GM04504 (cell line): ENCODE data around the gene OR2V2.
"Not testable (repeated sequence)": the region's sequence is repeated elsewhere in the genome, so short reads cannot be mapped to it uniquely, and the experiment has no call there.

Experiments
- DNase-seq: peaks from one replicate; pipeline ENCODE4 v3.0.0-alpha.2; 2012; ENCODE audit warnings: low read depth

OR2V2 gene

DNA sequence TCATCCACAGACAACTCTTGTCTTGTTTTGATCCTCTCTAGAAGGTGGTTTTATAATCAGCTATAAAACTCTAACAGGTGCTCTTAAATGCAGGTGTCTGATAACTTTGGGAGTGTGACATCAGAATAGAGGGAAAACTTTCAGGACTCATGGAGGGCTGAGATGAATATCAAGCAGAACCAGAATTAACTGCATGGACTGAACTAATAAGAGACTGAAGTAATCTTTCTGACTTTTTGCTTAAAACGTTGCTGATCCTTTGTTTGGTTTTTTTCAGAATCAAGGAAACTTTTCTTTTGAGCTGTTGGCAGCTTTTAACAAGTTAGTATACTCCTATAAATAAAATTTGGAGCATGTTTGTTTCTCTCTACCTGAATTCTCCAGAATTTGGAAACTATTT lies 2.3 kb upstream of the OR2V2 start:
- no peak for DNase-seq

DNA sequence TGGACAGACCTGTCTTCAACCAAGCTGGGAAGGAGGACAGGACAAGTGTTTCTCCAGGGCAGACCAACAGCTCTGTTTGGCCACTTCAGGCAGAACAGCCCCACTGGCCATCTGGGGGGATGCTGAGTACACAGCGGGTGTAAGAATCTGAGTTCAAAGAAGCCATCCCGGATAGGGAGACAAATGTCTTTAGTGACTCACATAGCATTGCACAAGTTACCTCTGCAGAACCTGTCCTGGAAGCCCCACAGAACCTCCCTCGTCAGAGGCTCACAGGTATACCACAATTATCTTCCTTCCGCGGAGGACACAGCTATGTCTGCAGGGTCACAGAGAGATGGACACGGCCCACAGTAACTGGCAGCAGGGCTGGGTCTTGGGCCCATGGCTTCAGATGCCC lies 2.0 kb downstream of the OR2V2 start:
- DNase-seq = no peak

DNA sequence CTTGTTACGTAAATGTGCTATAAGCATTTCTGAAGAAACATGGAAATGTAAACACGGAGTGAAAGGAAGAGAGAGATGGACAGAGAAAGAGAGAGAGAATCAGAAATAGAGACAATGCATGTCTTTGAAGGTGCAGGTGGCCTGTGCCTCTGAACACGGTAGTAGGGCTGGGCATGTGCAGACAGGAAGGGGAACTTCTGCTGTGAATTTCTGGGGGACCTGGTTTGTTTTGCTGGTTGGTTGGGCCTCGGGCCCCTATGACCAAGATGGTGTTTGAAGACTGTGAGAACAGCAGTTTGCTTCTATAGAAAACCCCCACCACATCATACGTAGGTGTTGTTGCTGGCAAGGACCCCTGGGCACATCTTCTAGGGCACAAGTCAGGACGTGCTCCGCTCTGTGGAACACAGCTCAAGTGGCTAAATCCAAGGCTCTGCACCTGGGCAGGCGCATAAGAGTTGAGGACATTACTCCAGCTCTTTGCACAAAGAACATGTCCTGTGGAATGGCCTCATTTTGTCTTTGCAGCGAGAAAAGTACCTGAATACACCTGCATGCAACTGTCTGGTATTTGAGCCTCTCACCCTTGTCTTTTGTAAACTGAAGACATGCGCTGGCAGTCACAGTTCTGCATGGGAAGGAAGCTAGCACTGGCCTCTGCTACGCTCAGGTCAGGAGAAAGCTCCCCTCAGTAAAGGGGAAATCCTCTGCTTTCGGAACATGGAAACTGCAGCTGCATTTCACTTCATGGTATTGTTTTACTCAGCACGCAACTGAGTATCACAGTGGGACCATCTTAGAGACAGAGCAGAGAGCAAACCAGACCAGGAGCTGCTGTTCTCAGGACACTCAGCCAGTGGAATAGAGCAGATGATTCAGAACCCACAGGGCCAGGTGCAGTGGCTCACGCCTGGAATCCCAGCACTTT lies 2.7 kb downstream of the OR2V2 start:
- no peak for DNase-seq

DNA sequence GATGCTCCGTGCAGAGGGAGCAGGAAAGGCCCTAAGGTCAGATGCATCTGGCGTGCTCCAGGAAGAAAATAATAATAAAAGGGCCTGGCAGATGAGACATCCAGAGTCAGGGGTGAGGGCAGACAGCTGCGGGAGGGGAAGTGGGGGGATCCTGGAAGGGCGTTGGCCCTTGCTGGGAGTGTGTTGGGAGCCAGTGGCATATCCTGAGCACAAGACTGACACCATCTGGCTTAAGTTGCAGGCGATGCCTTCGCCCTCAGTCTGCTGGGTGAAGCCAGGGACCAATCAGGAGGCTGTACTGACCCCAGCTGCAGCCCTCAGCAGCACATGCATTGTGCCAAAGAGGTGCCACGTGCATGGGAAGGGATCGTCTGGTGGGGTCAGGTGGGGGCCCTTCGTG lies 3.8 kb downstream of the OR2V2 start:
- DNase-seq = no peak

DNA sequence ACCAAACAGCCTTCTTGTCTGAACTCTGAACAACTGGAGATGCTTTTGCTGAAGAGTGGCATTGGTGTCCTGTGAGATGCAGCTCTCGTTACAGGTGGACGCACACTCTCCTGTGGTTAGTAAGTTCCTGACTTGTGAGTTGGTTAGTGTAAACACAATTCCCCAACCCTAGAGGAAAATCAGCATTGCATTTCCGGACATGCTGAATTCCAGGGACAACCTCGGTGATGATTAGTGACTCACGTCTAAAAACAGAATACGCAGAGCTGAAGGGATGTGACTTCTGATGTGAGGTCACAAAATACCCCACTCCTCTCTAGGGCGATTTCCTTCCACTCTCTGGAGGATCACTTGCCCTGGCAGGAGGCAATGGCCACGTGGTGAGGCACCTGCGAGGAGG lies 5.0 kb downstream of the OR2V2 start:
- no peak for DNase-seq

DNA sequence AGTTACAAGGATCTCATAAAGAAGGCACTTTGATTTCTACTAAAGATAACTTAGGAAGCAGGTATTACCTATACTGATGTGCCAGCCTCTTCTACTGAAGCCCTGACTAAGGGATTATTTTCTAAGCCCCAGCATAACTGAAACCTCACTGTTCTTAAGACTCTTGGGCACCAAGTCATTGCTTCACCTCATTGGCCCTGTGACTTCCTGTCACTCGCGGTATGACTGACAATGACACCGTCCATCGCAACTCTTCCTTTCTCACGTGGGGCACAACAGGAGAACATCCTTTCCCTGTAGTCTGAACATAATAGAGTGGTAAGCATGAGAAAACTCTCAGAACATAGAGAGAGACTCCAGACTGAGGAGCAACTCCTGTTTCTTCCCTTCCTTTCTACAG lies 6.4 kb downstream of the OR2V2 start:
- no peak for DNase-seq

DNA sequence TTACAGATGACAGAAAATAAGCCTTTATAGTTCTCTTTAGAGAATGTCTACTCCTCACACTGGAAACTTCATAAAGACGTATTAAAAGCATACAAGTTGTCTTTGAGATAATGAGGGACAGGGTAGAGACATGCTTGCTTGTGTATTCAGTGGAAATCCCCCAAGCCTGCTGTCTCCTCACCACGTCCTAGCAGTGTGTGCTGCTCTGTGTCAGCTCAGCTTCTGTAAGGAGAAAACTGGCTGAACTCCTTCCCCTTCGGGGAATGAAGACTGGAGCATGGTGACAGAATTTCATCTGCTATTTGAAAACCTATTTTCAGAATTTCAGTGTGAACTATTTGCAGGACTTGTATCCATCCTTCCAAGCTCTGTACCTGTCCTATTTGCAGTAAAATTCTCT lies 9.4 kb downstream of the OR2V2 start:
- DNase-seq = no peak

DNA sequence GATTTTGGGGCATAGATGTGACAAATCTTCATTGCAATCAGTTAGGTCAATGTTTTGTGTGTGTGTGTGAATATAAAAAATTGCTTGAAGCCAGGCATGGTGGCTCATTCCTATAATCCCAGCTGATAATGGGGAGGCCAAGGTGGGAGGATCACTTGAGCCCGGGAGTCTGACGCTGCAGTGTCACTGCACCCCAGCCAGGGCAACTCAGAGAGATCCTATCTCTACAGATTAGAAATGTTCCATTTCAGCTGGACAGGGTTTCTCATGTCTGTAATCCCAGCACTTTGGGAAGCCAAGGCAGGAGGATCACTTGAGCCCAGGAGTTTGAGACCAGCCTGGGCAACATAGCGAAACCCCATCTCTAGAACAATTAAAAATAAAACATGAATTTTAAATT lies 11.5 kb downstream of the OR2V2 start:
- DNase-seq = no peak

DNA sequence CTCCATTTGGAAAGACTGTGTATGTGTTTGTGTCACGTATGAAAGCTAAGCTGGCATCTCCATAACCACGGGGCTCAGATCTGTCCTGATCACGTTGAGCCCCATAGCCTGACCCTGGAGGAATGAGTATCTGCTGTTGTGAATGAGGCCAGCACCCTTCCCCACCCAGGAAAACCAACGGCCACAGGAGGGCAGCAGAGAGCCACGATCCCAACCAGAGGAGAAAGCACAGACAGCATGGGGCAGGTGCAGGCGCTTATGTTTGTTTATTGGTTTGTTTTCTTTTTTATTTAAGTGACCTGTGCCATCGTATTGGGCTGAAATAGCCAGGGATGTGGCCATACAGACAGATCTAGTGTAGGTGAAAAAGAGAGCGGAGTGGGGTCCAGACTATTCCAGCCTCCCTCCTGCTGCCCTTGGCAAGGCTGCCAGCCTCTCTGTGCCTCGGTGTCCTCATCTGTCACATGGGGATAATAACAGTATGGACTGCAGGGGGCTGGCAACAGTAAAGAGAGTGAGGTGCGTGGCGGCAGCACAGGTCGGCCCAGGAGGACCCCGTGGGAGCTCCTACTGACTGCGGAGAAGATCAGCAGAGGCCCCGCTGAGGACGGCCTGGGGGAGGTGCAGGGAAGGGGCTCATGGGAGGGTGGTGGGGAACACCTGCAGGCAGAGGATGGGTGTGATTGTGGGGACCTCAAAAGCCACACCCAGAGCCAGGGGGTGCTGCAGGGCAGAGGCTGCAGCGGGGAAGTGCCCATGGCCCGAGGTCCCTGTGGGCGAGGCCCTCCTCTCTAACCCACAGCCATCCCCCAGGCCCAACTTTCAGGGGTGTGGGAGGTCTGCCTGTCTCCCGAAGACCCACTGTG lies 12.1 kb downstream of the OR2V2 start:
- peak; percentile 67 for DNase-seq

DNA sequence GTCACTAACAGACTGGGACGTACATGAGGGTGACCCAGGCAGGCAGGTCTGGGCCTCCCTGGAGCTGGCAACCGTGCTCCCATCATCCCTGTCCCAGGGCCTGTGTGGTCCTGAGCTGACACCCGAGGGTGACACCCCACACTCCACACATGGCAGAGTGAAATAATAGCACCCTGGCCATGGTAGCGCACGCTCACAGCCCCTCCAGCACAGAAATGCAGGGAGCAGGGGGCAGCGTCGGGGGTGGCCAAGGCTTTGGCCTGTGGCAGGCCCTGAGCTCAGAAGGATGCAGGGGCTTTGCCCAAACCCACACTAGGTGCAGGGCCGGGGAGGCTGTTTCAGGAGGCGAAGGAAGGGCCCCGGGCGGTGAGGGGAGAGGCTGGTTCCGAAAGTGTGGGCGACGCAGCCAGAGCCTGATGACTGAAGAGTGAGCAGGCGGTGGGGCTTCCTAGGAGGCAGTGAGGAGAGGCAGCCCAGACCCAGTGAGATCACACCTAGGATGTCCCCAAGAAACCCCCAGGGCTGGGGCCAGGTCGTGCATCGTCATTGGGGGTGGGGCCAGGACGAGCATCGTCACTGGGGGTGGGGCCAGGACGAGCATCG lies 12.9 kb downstream of the OR2V2 start:
- no peak for DNase-seq

DNA sequence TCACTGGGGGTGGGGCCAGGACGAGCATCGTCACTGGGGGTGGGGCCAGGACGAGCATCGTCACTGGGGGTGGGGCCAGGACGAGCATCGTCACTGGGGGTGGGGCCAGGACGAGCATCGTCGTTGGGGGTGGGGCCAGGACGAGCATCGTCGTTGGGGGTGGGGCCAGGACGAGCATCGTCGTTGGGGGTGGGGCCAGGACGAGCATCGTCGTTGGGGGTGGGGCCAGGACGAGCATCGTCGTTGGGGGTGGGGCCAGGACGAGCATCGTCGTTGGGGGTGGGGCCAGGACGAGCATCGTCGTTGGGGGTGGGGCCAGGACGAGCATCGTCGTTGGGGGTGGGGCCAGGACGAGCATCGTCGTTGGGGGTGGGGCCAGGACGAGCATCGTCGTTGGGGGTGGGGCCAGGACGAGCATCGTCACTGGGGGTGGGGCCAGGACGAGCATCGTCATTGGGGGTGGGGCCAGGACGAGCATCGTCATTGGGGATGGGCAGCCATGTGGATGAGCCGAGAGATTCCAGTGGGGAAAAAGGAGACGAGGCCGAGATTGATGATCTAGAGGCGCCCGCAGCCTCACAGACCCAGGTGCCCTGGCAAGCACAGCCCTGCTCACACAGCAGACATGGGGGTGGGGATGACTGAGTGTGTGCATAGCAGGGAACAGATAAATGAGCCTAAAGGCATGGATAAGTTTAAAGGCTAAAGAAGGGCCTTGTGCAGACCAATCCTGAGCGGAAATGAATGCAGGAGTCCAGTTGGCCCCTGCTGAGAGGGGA lies 13.6 kb downstream of the OR2V2 start:
- DNase-seq = not testable (repeated sequence)

DNA sequence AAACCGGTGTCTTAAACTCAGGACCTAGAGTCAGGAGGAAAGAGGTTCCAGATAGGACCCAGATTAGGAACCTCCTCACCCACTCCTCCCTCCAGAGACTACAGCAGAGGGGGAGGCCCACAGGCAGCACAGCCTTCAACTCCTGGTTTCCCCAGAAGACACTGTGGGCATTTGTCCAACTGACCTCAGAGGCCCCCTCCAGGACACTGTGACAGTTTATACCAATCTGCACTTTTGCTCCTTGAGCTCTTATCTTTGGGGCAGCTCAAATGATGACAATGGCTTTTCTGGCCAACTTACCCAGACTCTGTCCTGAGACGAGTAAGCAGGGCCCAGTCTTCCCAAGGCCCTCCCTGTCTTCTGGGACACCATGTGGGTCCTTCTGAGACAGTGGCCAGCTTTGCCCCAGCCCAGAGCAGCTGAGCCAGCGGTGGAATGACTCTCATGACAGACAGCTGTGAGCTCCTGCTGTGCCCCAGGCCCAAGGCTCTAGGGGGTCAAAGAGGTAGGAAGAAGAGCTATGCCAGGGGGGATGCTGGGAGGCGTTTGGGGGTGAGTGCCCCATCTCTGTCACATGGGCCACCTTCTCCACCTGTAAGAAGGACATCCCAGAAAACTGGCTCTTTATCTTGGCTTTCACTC lies 14.3 kb downstream of the OR2V2 start:
- DNase-seq = no peak

DNA sequence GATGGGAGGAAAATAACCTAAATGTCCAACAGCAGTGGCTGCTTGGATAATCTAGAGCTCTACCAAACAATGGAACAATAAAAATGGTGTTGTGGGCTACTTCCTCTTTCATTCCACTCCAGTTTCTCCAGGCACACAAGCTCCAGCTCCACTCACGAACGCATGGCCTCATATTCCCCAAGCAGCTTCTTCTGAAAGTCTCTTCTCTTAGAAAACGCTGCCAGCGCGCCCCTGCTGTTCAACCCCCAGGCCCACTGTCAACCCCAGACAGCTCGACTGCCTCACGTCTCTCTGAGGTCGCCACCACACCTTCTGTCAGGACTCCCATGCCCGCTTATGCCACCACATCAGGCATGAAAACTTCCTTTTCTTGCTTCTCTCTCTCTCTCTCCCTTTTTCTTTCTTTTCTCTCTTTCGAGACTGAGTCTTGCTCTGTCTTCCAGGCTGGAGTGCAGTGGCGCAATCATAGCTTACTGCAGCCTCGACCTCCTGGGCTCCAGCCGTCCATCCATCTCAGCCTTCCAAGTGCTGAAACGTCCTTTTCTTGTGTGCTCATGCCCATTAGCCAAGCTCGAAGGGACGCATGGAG lies 16.2 kb downstream of the OR2V2 start:
- DNase-seq = no peak

DNA sequence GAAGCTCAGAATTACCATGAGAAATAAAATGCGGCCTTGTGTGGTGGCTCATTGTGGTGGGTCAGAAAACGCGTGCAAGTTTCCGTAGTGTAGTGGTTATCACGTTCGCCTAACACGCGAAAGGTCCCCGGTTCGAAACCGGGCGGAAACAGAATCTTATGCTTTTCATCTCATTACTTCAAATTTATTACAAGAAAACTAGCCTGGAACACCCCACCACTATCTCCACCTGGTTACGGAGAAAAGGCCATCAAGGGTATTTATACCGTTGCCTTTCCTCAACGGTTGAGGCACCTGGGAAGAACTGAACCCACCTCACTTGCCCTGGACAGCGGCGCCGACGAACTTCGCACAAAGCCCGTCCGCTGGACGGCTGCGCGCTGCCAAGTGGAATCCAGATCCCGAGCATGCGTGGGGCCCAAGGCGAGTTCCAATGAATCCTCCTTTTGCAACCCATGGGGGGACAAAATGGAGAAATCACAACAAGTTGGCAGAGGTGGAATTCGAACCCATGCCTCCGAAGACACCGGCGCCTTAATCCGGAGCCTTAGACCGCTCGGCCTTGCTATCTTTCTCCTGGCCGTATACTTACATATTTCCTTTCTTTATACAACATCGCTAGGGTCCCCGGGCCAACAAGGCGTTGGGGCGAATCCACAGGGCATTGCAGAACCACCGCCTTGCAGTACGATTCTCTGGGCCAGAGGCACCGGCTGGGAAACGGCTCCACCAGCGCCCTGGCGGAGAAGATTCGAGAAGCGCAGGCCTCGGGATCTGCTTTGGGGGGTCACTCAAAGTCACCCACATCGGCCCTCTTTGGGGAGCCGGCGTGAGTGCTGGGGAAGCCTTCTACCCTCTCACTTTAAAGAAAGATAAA lies 16.9 kb downstream of the OR2V2 start:
- no peak for DNase-seq

DNA sequence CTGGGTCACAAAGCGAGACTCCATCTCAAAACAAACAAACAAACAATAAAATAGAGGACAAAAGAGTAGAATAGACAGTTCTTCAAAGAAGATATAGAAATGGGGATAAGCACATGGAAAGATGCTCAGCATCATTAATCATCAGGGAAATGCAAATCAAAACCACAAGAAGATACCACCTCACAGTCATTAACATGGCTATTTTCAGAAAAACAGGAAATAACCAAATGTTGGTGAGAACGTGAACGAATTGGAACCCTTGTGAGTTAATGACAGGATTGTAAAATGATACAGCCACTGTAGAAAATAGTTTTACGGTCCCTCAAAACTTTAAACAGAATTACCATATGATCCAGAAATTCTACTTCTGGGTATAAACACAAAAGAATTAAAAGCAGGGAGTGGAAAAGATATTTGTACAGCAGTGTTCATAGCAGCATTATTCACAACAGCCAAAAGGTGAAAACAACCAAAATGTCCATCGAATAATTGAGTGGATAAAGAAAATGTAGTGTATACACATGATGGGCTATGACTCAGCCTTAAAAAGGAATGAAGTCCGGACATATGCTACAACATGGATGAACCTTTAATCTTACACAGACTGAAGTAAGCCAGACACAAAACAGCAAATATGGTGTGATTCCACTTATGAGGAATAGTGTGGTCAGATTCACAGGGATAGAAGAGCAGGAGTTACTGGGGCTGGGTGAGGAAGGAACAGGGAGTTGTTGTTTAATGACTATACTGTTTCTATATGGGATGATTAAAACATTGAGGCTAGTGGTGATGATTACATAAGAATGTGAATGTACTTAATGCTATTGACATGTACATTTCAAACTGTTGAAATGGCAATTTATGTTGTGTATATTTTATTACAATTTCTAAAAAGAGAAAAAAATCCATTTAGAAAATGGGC lies 19.7 kb downstream of the OR2V2 start:
- no peak for DNase-seq

DNA sequence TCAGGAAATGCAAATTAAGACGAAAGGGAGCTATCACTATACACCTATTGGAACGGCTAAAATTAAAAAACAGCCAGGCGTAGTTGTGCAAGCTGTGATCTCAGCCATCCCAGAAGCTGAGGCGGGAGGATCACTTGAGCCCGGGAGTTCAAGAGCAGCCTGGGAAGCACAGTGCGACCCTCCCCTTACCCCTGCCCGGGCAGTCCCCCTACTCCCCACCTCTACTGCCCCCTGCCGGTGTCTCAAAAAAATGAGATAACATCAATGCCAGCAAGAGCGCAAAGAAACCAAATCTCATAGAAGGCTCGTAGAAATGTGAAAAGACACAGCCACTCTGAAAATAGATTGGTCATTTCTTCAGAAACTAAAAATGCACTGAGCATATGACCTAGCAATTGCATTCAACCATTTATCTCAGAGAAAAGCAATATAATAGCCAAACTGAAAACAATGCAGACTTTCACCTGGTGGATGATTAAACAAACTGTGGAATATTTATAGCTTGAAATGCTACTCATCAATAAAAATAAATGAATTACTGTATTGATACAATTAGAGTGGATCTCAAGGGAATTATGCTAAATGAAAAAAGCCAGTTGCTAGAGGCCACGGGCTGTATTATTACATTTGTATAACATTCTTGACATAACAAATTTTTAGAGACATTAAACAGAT lies 20.6 kb downstream of the OR2V2 start:
- DNase-seq = no peak

DNA sequence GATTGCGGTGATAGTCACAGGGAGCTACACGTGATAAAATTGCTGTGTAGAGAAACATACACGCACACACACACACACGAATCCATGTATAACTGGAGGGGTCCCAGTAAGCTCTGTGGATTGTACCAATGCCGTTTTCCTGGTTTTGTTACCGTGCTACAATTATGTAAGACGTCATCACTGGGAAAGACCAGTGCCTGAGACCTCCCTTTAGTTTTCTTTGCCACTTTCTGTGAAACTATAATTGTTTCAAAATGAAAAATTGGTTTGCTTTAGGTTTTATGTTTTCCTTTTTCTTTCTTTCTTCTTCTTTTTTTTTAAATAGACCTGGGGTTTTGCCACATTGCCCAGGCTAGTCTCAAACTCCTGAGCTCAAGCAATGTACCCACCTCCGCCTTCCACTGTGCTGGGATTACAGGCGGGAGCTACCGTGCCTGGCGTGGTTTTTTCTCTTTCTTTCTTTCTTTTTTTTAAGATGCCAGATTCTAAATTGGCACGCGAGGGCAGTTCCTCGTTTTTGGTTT lies 21.3 kb downstream of the OR2V2 start:
- DNase-seq = no peak
